ENCODE data around the gene TMEM119. TPM values are rescaled to one million over a fixed set of nuclear protein-coding genes. Genes with fewer than 3 reads are reported as not detected.
"Not testable (repeated sequence)": the region's sequence is repeated elsewhere in the genome, so short reads cannot be mapped to it uniquely, and the experiment has no call there.

Gene TMEM119
- total RNA-seq, 3 donors from 2014 or later = 0.08 to 0.54 TPM; not detected in 1

DNA sequence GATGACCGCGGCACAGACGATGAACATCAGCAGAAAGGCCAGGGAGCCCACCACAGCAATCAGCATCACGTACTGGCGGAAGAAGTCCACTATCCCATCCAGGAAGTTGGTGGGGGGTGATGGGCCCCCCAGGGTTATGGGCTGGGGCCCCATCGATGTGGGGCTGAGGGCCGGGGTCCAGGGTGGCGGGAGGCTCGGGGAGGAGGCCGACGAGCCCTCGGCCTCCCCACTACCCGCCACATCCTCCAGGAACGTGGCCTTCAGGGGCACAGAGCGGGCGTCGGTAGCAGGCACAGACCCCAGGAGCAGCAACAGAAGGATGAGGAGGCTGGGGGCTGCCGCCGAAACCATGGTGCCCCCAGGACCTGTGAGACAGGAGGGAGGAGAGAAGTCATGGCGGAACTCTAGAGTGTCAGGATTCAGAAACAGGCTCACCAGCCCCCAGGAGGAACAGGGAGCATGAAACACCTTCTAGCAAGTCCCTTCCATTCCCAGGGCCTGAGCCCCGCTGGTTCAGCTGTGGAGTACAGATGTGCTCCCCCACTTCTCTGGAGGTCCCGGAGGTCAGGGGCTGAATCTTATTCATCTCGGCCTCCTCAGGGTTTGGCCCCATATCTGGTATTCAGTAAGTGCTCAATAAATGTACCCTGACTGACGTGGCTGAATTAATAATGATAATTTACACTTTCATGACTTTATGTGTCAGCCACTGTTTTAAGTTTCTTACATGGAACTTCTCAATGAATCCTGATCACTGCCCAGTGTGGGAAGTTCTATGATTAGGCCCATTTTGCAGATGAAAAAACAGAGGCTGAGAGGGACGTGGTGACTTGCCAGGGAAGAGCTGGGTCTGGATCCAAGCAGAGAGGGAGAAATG is 5.6 kb downstream of the TMEM119 start:
- ATAC-seq = no peak
- no peaks in the 10 kb centered on the region for H3K27me3 Mint-ChIP-seq (ENCODE audit: low read depth)
- H3K36me3 Mint-ChIP-seq (ENCODE audit: insufficient read depth) = no peaks in the 10 kb centered on the region
- no peak for DNase-seq
- no peaks in the 10 kb centered on the region for H3K4me1 Mint-ChIP-seq (ENCODE audit: low read depth)
- no peaks in the 10 kb centered on the region for H3K9me3 Mint-ChIP-seq
- no peak overlapping the region for H3K4me3 Mint-ChIP-seq

GRCh38 chr12:108591267-108591980 is 6.5 kb downstream of the TMEM119 start:
- no peak for ATAC-seq
- Mint-ChIP-seq H3K36me3 (ENCODE audit: insufficient read depth) (no peaks in the 10 kb centered on the region), H3K27me3 (ENCODE audit: low read depth) (no peaks in the 10 kb centered on the region), H3K4me3 (no peak overlapping the region), H3K9me3 (no peaks in the 10 kb centered on the region), H3K4me1 (ENCODE audit: low read depth) (no peaks in the 10 kb centered on the region)
- DNase-seq = no peak

- not testable (repeated sequence) for ATAC-seq; H3K4me3 Mint-ChIP-seq; H3K9me3 Mint-ChIP-seq; H3K36me3 Mint-ChIP-seq (ENCODE audit: insufficient read depth); H3K27me3 Mint-ChIP-seq (ENCODE audit: low read depth); H3K4me1 Mint-ChIP-seq (ENCODE audit: low read depth); DNase-seq
Measured at GRCh38 chr12:108590463-108590862, 7.4 kb downstream of the TMEM119 start.

DNA sequence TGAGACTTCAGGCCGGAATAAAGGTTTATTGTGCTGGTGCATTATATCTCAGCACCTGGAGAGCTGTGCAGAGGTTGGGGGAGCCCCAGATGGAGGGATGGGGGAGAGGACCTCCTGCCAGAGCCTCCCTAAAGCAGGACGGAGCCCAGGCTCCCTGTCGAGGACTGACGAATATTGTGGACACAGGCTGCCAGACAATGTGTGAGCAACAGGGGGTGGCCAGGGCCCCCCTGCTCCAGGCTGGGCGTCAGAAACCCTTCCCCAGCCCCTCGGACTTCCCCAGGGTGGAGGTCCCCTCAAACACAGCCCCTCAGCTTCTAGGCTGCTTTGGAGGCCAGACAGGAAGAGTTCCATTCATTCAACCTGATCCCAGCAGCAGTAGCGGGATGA is 8.0 kb downstream of the TMEM119 start:
- DNase-seq (no peak), ATAC-seq (no peak)
- Mint-ChIP-seq H3K36me3 (ENCODE audit: insufficient read depth) (no peaks in the 10 kb centered on the region), H3K9me3 (no peaks in the 10 kb centered on the region), H3K4me1 (ENCODE audit: low read depth) (no peaks in the 10 kb centered on the region), H3K27me3 (ENCODE audit: low read depth) (peaks cover under 1% of the 10 kb centered on the region), H3K4me3 (no peak overlapping the region)

DNA sequence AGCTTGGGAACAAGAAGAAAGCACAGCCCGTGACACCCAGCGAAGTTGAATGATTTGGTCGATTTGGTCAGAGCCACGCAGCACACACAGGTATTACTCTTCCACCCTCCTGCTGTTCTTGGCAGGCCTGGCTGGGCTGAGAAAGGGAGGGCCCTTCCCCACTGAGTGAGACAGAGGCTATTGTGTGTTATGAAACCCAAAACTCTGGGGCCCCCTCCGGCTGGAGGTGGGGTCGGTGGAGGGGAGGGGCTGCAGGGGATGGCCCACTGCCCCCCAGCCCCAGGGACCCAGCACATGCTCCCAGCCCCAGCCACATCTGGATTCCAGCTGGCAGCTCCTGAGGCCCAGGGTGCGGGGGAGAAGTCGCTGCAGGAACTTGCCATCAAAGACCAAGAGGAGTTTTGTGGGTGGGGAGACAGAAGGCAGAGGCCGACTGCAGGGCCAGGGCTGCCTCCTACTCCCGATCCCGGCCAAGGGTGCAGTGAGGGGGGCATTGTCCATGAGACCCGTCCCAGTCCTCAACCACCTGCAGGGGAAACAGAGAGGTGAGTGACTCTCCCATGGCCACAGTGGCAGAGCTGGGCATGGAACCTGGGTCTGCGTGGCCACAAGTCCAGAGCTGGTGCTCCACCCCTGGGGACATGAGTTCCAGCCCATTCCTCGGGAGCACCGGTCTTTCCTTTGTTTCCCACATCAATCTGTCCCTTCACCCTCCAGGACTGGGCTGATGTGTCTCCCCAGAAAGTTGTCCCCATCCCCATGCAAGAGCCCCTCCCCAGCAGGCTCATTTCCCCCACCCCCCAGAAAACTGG is 8.7 kb downstream of the TMEM119 start:
- no peak for DNase-seq
- H3K9me3 Mint-ChIP-seq = no peaks in the 10 kb centered on the region
- no peaks in the 10 kb centered on the region for H3K4me1 Mint-ChIP-seq (ENCODE audit: low read depth)
- H3K4me3 Mint-ChIP-seq = no peak overlapping the region
- no peak for ATAC-seq
- H3K36me3 Mint-ChIP-seq (ENCODE audit: insufficient read depth) = no peaks in the 10 kb centered on the region
- peaks cover 4% of the 10 kb centered on the region for H3K27me3 Mint-ChIP-seq (ENCODE audit: low read depth)

DNA sequence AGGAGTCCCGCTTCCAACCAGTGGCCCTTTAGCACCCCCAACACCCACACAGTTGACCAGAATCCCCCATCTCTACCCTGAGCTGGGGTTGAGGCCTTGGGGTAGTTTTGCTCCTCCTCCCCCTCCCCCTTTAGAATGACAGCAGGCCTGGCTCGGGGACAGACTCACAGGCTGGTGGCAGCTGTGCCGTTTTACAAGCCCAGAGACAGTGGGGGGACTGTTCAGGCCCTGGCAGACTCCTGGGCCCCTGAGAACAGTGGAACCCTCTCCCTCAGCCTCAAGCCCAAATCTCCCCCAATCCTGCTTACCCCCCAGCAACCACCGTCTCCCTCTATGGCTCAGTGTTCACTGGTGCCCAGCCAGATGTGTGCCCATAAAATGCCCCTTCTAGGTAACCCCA is 10.1 kb downstream of the TMEM119 start:
- Mint-ChIP-seq H3K27me3 (ENCODE audit: low read depth) (peaks cover 4% of the 10 kb centered on the region), H3K4me3 (no peak overlapping the region), H3K9me3 (no peaks in the 10 kb centered on the region), H3K36me3 (ENCODE audit: insufficient read depth) (no peaks in the 10 kb centered on the region), H3K4me1 (ENCODE audit: low read depth) (no peaks in the 10 kb centered on the region)
- ATAC-seq = no peak
- DNase-seq = no peak

DNA sequence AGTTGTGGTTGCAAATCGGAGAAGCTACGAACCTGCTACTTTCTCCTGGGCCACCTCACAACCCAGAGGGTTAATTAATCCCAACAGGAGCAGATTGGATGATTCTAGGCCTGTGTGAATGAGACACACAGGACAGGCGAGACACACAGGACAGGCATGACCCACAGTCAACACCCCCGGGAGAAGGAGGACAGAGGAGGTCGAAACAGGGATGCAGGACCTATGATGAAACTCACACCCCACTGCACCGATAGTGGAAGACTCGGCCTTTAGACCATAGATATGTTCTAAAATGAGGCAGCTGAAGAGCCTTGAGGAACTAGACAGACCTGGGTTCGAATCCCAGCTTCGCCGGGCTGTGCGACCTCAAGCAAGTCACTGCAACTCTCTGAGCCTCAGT is 11.6 kb downstream of the TMEM119 start:
- Mint-ChIP-seq H3K4me3 (no peak overlapping the region), H3K36me3 (ENCODE audit: insufficient read depth) (no peaks in the 10 kb centered on the region), H3K9me3 (no peaks in the 10 kb centered on the region), H3K27me3 (ENCODE audit: low read depth) (peaks cover 4% of the 10 kb centered on the region), H3K4me1 (ENCODE audit: low read depth) (no peaks in the 10 kb centered on the region)
- DNase-seq (no peak), ATAC-seq (no peak)

GRCh38 chr12:108585864-108586263 is 12.0 kb downstream of the TMEM119 start:
- ATAC-seq (no peak), DNase-seq (no peak)
- Mint-ChIP-seq H3K36me3 (ENCODE audit: insufficient read depth) (no peaks in the 10 kb centered on the region), H3K9me3 (no peaks in the 10 kb centered on the region), H3K4me1 (ENCODE audit: low read depth) (no peaks in the 10 kb centered on the region), H3K27me3 (ENCODE audit: low read depth) (peaks cover 4% of the 10 kb centered on the region), H3K4me3 (no peak overlapping the region)

- Mint-ChIP-seq H3K4me3 (no peak overlapping the region), H3K27me3 (ENCODE audit: low read depth) (peaks cover 4% of the 10 kb centered on the region), H3K4me1 (ENCODE audit: low read depth) (no peaks in the 10 kb centered on the region), H3K9me3 (no peaks in the 10 kb centered on the region), H3K36me3 (ENCODE audit: insufficient read depth) (no peaks in the 10 kb centered on the region)
- ATAC-seq (no peak), DNase-seq (no peak)
Measured at GRCh38 chr12:108584456-108585065, 13.3 kb downstream of the TMEM119 start.

- Mint-ChIP-seq H3K9me3 (peaks cover 2% of the 10 kb centered on the region), H3K4me3 (no peak overlapping the region), H3K36me3 (ENCODE audit: insufficient read depth) (no peaks in the 10 kb centered on the region), H3K4me1 (ENCODE audit: low read depth) (no peaks in the 10 kb centered on the region), H3K27me3 (ENCODE audit: low read depth) (peaks cover 4% of the 10 kb centered on the region)
- no peak for DNase-seq
- no peak for ATAC-seq
Measured at GRCh38 chr12:108583991-108584390, 13.9 kb downstream of the TMEM119 start.

GRCh38 chr12:108582978-108583770 is 14.7 kb downstream of the TMEM119 start:
- DNase-seq (no peak), ATAC-seq (no peak)
- H3K27me3 Mint-ChIP-seq (ENCODE audit: low read depth) = peaks cover 4% of the 10 kb centered on the region
- no peaks in the 10 kb centered on the region for H3K4me1 Mint-ChIP-seq (ENCODE audit: low read depth)
- H3K36me3 Mint-ChIP-seq (ENCODE audit: insufficient read depth) = no peaks in the 10 kb centered on the region
- peaks cover 5% of the 10 kb centered on the region for H3K9me3 Mint-ChIP-seq
- H3K4me3 Mint-ChIP-seq = no peak overlapping the region

DNA sequence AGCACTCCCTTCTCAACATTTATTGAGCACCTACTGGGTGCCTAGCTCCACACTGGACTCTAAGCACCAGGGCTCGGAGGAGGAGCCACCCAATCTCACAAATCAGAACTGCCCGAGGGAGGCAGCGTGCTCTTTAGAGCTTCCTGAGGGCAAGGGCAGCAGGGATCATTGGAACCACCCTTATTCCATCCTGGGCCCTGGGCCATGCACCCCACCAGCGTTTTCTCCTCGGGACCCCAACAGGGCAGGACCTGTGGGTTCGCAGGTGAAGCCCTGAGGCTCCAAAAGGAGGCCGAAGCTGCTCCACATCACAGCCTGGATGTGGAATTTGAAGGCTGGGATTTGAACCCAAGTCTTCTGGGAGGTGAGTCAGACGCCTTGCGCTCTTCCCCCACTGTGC is 15.4 kb downstream of the TMEM119 start:
- no peak for DNase-seq
- H3K36me3 Mint-ChIP-seq (ENCODE audit: insufficient read depth) = no peaks in the 10 kb centered on the region
- ATAC-seq = no peak
- no peak overlapping the region for H3K4me3 Mint-ChIP-seq
- peaks cover 5% of the 10 kb centered on the region for H3K9me3 Mint-ChIP-seq
- H3K27me3 Mint-ChIP-seq (ENCODE audit: low read depth) = peaks cover 4% of the 10 kb centered on the region
- no peaks in the 10 kb centered on the region for H3K4me1 Mint-ChIP-seq (ENCODE audit: low read depth)

DNA sequence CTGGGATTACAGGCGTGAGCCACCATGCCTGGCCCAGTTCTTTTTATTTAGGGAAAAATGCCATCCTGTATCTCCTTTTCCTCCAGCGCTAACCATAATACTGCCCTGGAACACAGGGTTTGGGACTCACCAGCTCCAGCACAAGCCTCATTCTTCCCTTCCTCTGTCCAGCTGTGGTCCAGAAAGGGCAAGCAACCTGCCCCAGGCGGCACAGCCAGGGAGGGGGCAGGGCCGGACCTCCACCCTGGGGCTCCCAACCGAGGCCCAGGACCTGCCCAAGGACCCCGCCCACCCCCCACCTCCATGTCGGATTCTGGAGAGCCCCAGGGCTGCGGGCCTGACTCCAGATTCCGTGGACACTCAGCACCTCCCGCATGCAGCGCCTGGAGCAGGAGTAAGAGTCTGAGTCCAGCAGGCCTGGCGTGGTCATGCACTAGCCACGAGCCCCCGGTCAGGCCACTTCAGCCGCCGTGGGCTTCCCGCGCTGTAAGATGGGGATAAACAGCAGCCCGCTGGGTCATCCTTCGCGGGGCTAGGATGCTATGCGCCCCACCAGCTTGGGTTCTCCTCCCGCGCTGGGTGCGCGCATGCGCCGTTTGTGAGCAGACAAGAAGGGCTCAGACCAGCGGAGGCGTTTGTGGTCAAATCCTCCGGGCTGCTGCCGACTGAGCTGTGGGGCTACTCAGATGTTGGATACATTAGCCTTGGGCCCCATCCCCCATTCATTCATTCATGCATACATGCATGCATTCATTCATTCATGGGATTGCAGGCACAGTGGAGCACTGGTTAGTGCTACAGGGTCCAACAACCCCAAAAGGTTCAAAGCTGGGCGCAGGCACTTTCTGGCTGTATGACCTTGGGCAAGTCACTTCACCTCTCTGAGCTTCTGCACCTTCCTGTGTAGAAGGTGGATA is 16.3 kb downstream of the TMEM119 start:
- H3K4me3 Mint-ChIP-seq = no peak overlapping the region
- DNase-seq (no peak), ATAC-seq (no peak)
- H3K36me3 Mint-ChIP-seq (ENCODE audit: insufficient read depth) = no peaks in the 10 kb centered on the region
- H3K9me3 Mint-ChIP-seq = peaks cover 5% of the 10 kb centered on the region
- peaks cover 2% of the 10 kb centered on the region for H3K4me1 Mint-ChIP-seq (ENCODE audit: low read depth)
- H3K27me3 Mint-ChIP-seq (ENCODE audit: low read depth) = peaks cover 4% of the 10 kb centered on the region

All from activated T-cell treated with anti-CD3 and anti-CD28 coated beads, Interleukin-2, amount 50 U/mL, for 4 hours (primary cell).